SK-N-MC (cell line): Measurements from ENCODE around the gene KCNH1.

ENCODE experiments used
- DNase-seq: peaks from one replicate; pipeline ENCODE4 v3.0.0-alpha.2; 2011; ENCODE audit warnings: low read depth, low spot score
- H3K27ac ChIP-seq: fragments of 200-600 bp; sonication (generic); 2 replicates; pipeline ENCODE4 v1.5.1; 2016; ENCODE audit warnings: mixed run types
- H3K36me3 ChIP-seq: fragments of 200-600 bp; sonication (generic); 2 replicates; pipeline ENCODE4 v1.6.1; 2017; ENCODE audit warnings: antibody characterized with exemption, low read length, mixed read lengths; ENCODE audit not compliant: insufficient read depth
- H3K4me3 ChIP-seq: fragments of 200-600 bp; sonication (generic); 2 replicates; pipeline ENCODE4 v1.5.1; 2016
- H3K9ac ChIP-seq: fragments of 200-600 bp; sonication (generic); 2 replicates; pipeline ENCODE4 v1.8.0; 2017; ENCODE audit warnings: mixed run types, mixed read lengths; ENCODE audit not compliant: insufficient read length
- H3K9me3 ChIP-seq: fragments of 200-600 bp; sonication (generic); 2 replicates; pipeline ENCODE4 v1.6.1; 2017; ENCODE audit warnings: low read depth, mild to moderate bottlenecking, antibody characterized with exemption, low read length, moderate library complexity, mixed read lengths
- EZH2 ChIP-seq: fragments of 200-600 bp; sonication (generic); IDR thresholded peaks from one replicate; pipeline ENCODE4 v1.6.1; 2017; ENCODE audit warnings: antibody characterized with exemption
- FOXP2 ChIP-seq: optimal IDR thresholded peaks from 2 replicates; pipeline ENCODE3; 2011; ENCODE audit warnings: mild to moderate bottlenecking, moderate library complexity; ENCODE audit not compliant: insufficient read depth; ENCODE audit errors: extremely low read length, control extremely low read depth
- POLR2AphosphoS5 ChIP-seq: IDR thresholded peaks from 2 replicates; pipeline ENCODE4 v1.6.1; 2012; ENCODE audit warnings: mild to moderate bottlenecking, low read depth, low read length, borderline replicate concordance

The KCNH1 gene

GRCh38 chr1:210773450-210773849 is 360.5 kb downstream of the KCNH1 start:
- TF ChIP-seq FOXP2: no peak
- no peak for TF ChIP-seq POLR2AphosphoS5
- no peak for TF ChIP-seq EZH2
- Histone ChIP-seq H3K9ac (no peak overlapping the region), H3K27ac (no peak overlapping the region), H3K9me3 (no peaks in the 10 kb centered on the region), H3K4me3 (no peak overlapping the region), H3K36me3 (no peaks in the 10 kb centered on the region)
- no peak for DNase-seq

GRCh38 chr1:210771131-210771530 is 362.8 kb downstream of the KCNH1 start:
- Histone ChIP-seq H3K9me3 (no peaks in the 10 kb centered on the region), H3K27ac (no peak overlapping the region), H3K9ac (no peak overlapping the region), H3K36me3 (no peaks in the 10 kb centered on the region), H3K4me3 (no peak overlapping the region)
- no peak for DNase-seq
- TF ChIP-seq FOXP2 (no peak), POLR2AphosphoS5 (no peak), EZH2 (no peak)

GRCh38 chr1:210770396-210770984 is 363.5 kb downstream of the KCNH1 start:
- Histone ChIP-seq H3K27ac (no peak overlapping the region), H3K9me3 (no peaks in the 10 kb centered on the region), H3K4me3 (no peak overlapping the region), H3K36me3 (no peaks in the 10 kb centered on the region), H3K9ac (no peak overlapping the region)
- no peak for TF ChIP-seq POLR2AphosphoS5
- no peak for TF ChIP-seq EZH2
- TF ChIP-seq FOXP2: no peak
- no peak for DNase-seq

GRCh38 chr1:210769473-210769872 is 364.5 kb downstream of the KCNH1 start:
- DNase-seq: no peak

GRCh38 chr1:210764536-210764935 is 369.4 kb downstream of the KCNH1 start:
- H3K9me3 ChIP-seq: no peaks in the 10 kb centered on the region
- TF ChIP-seq POLR2AphosphoS5 (no peak), FOXP2 (no peak), EZH2 (no peak)
- no peak overlapping the region for H3K4me3 ChIP-seq
- no peak for DNase-seq
- H3K27ac ChIP-seq: no peak overlapping the region
- no peaks in the 10 kb centered on the region for H3K36me3 ChIP-seq
- no peak overlapping the region for H3K9ac ChIP-seq

More at GRCh38 chr1:210769473-210769872, 364.5 kb downstream of the KCNH1 start:
- H3K4me3 ChIP-seq: no peak overlapping the region
- H3K27ac ChIP-seq: no peak overlapping the region
- TF ChIP-seq EZH2 (no peak), FOXP2 (no peak)
- H3K9me3 ChIP-seq: no peaks in the 10 kb centered on the region
- H3K36me3 ChIP-seq: no peaks in the 10 kb centered on the region
- H3K9ac ChIP-seq: no peak overlapping the region

- Histone ChIP-seq H3K9me3 (no peaks in the 10 kb centered on the region), H3K4me3 (no peak overlapping the region), H3K9ac (no peak overlapping the region), H3K27ac (no peak overlapping the region), H3K36me3 (no peaks in the 10 kb centered on the region)
- TF ChIP-seq FOXP2 (no peak), POLR2AphosphoS5 (no peak), EZH2 (no peak)
- DNase-seq: no peak
Measured at GRCh38 chr1:210758761-210759160, 375.2 kb downstream of the KCNH1 start.

- Histone ChIP-seq H3K27ac (no peak overlapping the region), H3K9ac (no peak overlapping the region), H3K4me3 (no peak overlapping the region), H3K36me3 (no peaks in the 10 kb centered on the region), H3K9me3 (no peaks in the 10 kb centered on the region)
- no peak for DNase-seq
- TF ChIP-seq EZH2 (no peak), POLR2AphosphoS5 (no peak)
Measured at GRCh38 chr1:210758261-210758660, 375.7 kb downstream of the KCNH1 start.

- no peak for DNase-seq
- H3K36me3 ChIP-seq: no peaks in the 10 kb centered on the region
- no peak overlapping the region for H3K4me3 ChIP-seq
- TF ChIP-seq FOXP2 (no peak), EZH2 (no peak), POLR2AphosphoS5 (no peak)
- H3K9ac ChIP-seq: no peak overlapping the region
- no peak overlapping the region for H3K27ac ChIP-seq
- H3K9me3 ChIP-seq: no peaks in the 10 kb centered on the region
Measured at GRCh38 chr1:210757677-210758076, 376.3 kb downstream of the KCNH1 start.

GRCh38 chr1:210755991-210756659 is 377.8 kb downstream of the KCNH1 start:
- H3K4me3 ChIP-seq: no peak overlapping the region
- no peak for DNase-seq
- H3K27ac ChIP-seq: no peak overlapping the region
- no peak overlapping the region for H3K9ac ChIP-seq
- no peaks in the 10 kb centered on the region for H3K36me3 ChIP-seq
- TF ChIP-seq POLR2AphosphoS5 (no peak), EZH2 (no peak), FOXP2 (no peak)
- no peaks in the 10 kb centered on the region for H3K9me3 ChIP-seq
